Spleen (tissue), 13 donors: Measurements from ENCODE around the gene YWHAH. TPM values are rescaled to one million over a fixed set of nuclear protein-coding genes. Genes with fewer than 3 reads are reported as not detected.

Experiments
- DNase-seq: peaks from one replicate; pipeline ENCODE4 v3.0.0-alpha.2; 2020
- H3K27ac ChIP-seq, 8 donors: fragments of 200-600 bp; sonication (generic) in 7 of 8; 1 replicate in 4 of 8; 2 replicates in 4 of 8; pipeline versions ENCODE4 v1.5.0 to v1.8.0; 2016 to 2021; ENCODE audit warnings: inconsistent platforms in 4 of 8, mild to moderate bottlenecking in 4 of 8, moderate library complexity in 1 of 8
- H3K27me3 ChIP-seq, 7 donors: fragments of 200-600 bp; sonication (generic) in 6 of 7; replicated peaks in 1 of 7; 1 replicate in 4 of 7; 2 replicates in 3 of 7; pipeline versions ENCODE4 v1.5.0 to v1.8.0; 2016 to 2021; ENCODE audit warnings: inconsistent platforms in 3 of 7, mild to moderate bottlenecking in 1 of 7
- H3K36me3 ChIP-seq, 6 donors: fragments of 200-600 bp; sonication (generic) in 5 of 6; 1 replicate in 4 of 6; 2 replicates in 2 of 6; pipeline versions ENCODE4 v1.5.0 to v1.8.0; 2016 to 2021; ENCODE audit warnings: inconsistent platforms in 2 of 6
- H3K4me1 ChIP-seq, 6 donors: fragments of 200-600 bp; sonication (generic) in 5 of 6; 1 replicate in 3 of 6; 2 replicates in 3 of 6; pipeline versions ENCODE4 v1.5.0 to v1.8.0; 2016 to 2021; ENCODE audit warnings: inconsistent platforms in 3 of 6
- H3K4me3 ChIP-seq, 8 donors: fragments of 200-600 bp; sonication (generic) in 7 of 8; 1 replicate in 4 of 8; 2 replicates in 4 of 8; pipeline versions ENCODE4 v1.5.0 to v1.8.0; 2016 to 2021; ENCODE audit warnings: inconsistent platforms in 4 of 8, mild to moderate bottlenecking in 4 of 8, moderate library complexity in 2 of 8
- H3K9me3 ChIP-seq, 8 donors: fragments of 200-600 bp; sonication (generic) in 7 of 8; 1 replicate in 4 of 8; 2 replicates in 4 of 8; pipeline versions ENCODE4 v1.5.0 to v1.8.0; 2016 to 2021; ENCODE audit warnings: inconsistent platforms in 4 of 8
- CTCF ChIP-seq, 11 experiments: fragments of 200-600 bp in 7 of 11; fragments of 450-650 bp in 4 of 11; sonication (generic) in 4 of 11; IDR thresholded peaks in 8 of 11; conservative IDR thresholded peaks in 3 of 11; 1 replicate in 7 of 11; 2 replicates in 4 of 11; pipeline versions ENCODE4 v1.4.0 to v1.8.0; 2016 to 2021; ENCODE audit warnings: antibody characterized with exemption in 11 of 11, inconsistent platforms in 4 of 11, mild to moderate bottlenecking in 1 of 11
- POLR2A ChIP-seq, 3 donors: fragments of 450-650 bp; IDR thresholded peaks; one replicate each; pipeline ENCODE4 v1.5.1; 2017; ENCODE audit warnings: antibody characterized with exemption in 3 of 3, mild to moderate bottlenecking in 1 of 3
- POLR2AphosphoS5 ChIP-seq, 3 donors: sonication (generic); formaldehyde crosslinking; IDR thresholded peaks; one replicate each; pipeline ENCODE4 v1.5.1; 2017; ENCODE audit warnings: antibody characterized with exemption in 3 of 3
- WGBS, 5 donors: extraction: QIAGEN DNeasy Blood & Tissue Kit in 3 of 5; methylation state at CpG; one replicate each; pipeline versions ENCODE4 v1.1.5 to v1.1.7; 2013 to 2018; 5-methylcytosine and 5-hydroxymethylcytosine counted together
- intact Hi-C: fragments of 100-400 bp; cut with DNase I; formaldehyde crosslinking; loops from one replicate; pipeline ENCODE4 v1.15.0; 2023; ENCODE audit warnings: low total_unique reads
- long read RNA-seq, 2 donors: transcript quantifications; one replicate each; lab custom pipeline, GENCODE V29; 2026
- polyA plus RNA-seq, 3 donors: library from polyadenylated mRNA; stranded (reverse); fragments of 200-250 nt; gene quantifications; one replicate each; pipeline ENCODE4 v1.2.1, GENCODE V29; 2013
- total RNA-seq, 7 donors: library from RNA; depleted of rRNA in 3 of 7; stranded (reverse); fragments of >200 nt in 3 of 7; fragmentation: NEBNext Ultra II Directional in 4 of 7; extraction: Animal tissue kit (Norgen Biotek cat#: 25700) in 4 of 7; gene quantifications; one replicate each; pipeline versions ENCODE4 v1.1.0 to v1.2.1, GENCODE V29; 2016 to 2021
- donor health status: healthy with polysubstance abuse.
- donor health status: DM: no; HTN: no; CAD: no; lungs with moderate emphysema.
- donor health status: DM: no; HTN: no; CAD: no.
- donor health status: Bipolar disorder and iron deficiency.
- donor health status: healthy.
- donor health status: DM: no; HTN: no; CAD: no.
- donor health status: DM: yes; HTN: yes; CAD: no.

The YWHAH gene
- 100 to 1,000 TPM in 3 of 7 donors, 10 to 100 TPM in 4; 77.3 to 130 (median 95.3) TPM for total RNA-seq
- polyA plus RNA-seq, result 10 to 100 TPM; 34.2 to 62.8 (median 57.1) TPM
- long read RNA-seq, donor 1, transcript YWHAH-201 (2 exons, 1,825 nt), result major isoform, 70 of 70 reads
- long read RNA-seq, donor 1, partial matches to known transcripts, result 0 of 70 reads
- long read RNA-seq, donor 1, other reads (novel, unspliced or antisense), result 0 of 70 reads
- long read RNA-seq, donor 2, transcript YWHAH-201 (2 exons, 1,825 nt), result major isoform, 62 of 63 reads
- long read RNA-seq, donor 2, partial matches to known transcripts, result 0 of 63 reads
- long read RNA-seq, donor 2, other reads (novel, unspliced or antisense), result 0 of 63 reads

- Histone ChIP-seq H3K4me3 (peak within 1 kb of the TSS; percentile 62 to 96 (median 79)), H3K27ac (peak within 1 kb of the TSS; percentile 91 to 99 (median 96)), H3K9me3 (no peaks in the 10 kb centered on the region), H3K36me3 (peaks cover 0 to 19% (median 4%) of the 10 kb centered on the region in 6 donors), H3K4me1 (peaks cover 0 to 57% (median 44%) of the 10 kb centered on the region in 6 donors), H3K27me3 (no peaks in the 10 kb centered on the region)
- TF ChIP-seq POLR2AphosphoS5 (IDR thresholded peaks at IDR 0.05) (peak; percentile 96 to 98 (median 97)), POLR2A (IDR thresholded peaks at IDR 0.05) (peak in 1 of 3 donors; percentile 92), CTCF (IDR thresholded peaks at IDR 0.05 in 8 of 11, conservative IDR thresholded peaks at IDR 0.05 in 3 of 11) (peak in 2 of 11 experiments; percentile 5 to 14)
- WGBS, 5 donors, result 0 to 1% (median 0%) methylated on average over 35 to 86 of the region's 86 CpGs
- DNase-seq, result peak; percentile 98
- intact Hi-C loops, result no loop called here
Measured at GRCh38 chr22:31943978-31944699, at the start of gene YWHAH. Gene YWHAH (plus strand): TSS chr22:31944535. CDS start chr22:31944734, 199 bp downstream.

- intact Hi-C loops, result no loop called here
- H3K27ac ChIP-seq, result no peak overlapping the region
Measured at GRCh38 chr22:31895411-31896123, 48.8 kb upstream of the YWHAH start.

GRCh38 chr22:31896472-31896871, 47.9 kb upstream of the YWHAH start:
- Histone ChIP-seq H3K4me3 (no peak overlapping the region), H3K27me3 (no peaks in the 10 kb centered on the region), H3K9me3 (no peaks in the 10 kb centered on the region), H3K27ac (no peak overlapping the region), H3K36me3 (peaks cover 0 to 100% (median 59%) of the 10 kb centered on the region in 6 donors), H3K4me1 (no peaks in the 10 kb centered on the region)
- TF ChIP-seq POLR2A (IDR thresholded peaks at IDR 0.05) (no peak), CTCF (IDR thresholded peaks at IDR 0.05 in 8 of 11, conservative IDR thresholded peaks at IDR 0.05 in 3 of 11) (no peak), POLR2AphosphoS5 (IDR thresholded peaks at IDR 0.05) (no peak)
- DNase-seq, result no peak
- WGBS, 5 donors, result 93 to 100% (median 94%) methylated on average over 1 of the region's 1 CpG
- intact Hi-C loops, result no loop called here

More at GRCh38 chr22:31895411-31896123, 48.8 kb upstream of the YWHAH start:
- 92 to 100% (median 97%) methylated on average over 2 of the region's 2 CpGs for WGBS, 5 donors
- TF ChIP-seq POLR2AphosphoS5 (IDR thresholded peaks at IDR 0.05) (no peak), POLR2A (IDR thresholded peaks at IDR 0.05) (no peak), CTCF (IDR thresholded peaks at IDR 0.05 in 8 of 11, conservative IDR thresholded peaks at IDR 0.05 in 3 of 11) (no peak)
- H3K9me3 ChIP-seq, result no peaks in the 10 kb centered on the region
- no peak overlapping the region for H3K4me3 ChIP-seq
- no peaks in the 10 kb centered on the region for H3K27me3 ChIP-seq
- peak; percentile 1 for DNase-seq
- no peaks in the 10 kb centered on the region for H3K4me1 ChIP-seq
- H3K36me3 ChIP-seq, result peaks cover 0 to 100% (median 58%) of the 10 kb centered on the region in 6 donors
